HG03139 (cell line): ENCODE data around the gene RFC4.
"Not testable (repeated sequence)": the region's sequence is repeated elsewhere in the genome, so short reads cannot be mapped to it uniquely, and the experiment has no call there.

Experiments used
- ATAC-seq: cut with Tn5 transposase; IDR thresholded peaks from one replicate; pipeline ENCODE4 v1.9.1; 2021; ENCODE audit not compliant: unreplicated experiment

RFC4 gene, protein sequence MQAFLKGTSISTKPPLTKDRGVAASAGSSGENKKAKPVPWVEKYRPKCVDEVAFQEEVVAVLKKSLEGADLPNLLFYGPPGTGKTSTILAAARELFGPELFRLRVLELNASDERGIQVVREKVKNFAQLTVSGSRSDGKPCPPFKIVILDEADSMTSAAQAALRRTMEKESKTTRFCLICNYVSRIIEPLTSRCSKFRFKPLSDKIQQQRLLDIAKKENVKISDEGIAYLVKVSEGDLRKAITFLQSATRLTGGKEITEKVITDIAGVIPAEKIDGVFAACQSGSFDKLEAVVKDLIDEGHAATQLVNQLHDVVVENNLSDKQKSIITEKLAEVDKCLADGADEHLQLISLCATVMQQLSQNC

DNA sequence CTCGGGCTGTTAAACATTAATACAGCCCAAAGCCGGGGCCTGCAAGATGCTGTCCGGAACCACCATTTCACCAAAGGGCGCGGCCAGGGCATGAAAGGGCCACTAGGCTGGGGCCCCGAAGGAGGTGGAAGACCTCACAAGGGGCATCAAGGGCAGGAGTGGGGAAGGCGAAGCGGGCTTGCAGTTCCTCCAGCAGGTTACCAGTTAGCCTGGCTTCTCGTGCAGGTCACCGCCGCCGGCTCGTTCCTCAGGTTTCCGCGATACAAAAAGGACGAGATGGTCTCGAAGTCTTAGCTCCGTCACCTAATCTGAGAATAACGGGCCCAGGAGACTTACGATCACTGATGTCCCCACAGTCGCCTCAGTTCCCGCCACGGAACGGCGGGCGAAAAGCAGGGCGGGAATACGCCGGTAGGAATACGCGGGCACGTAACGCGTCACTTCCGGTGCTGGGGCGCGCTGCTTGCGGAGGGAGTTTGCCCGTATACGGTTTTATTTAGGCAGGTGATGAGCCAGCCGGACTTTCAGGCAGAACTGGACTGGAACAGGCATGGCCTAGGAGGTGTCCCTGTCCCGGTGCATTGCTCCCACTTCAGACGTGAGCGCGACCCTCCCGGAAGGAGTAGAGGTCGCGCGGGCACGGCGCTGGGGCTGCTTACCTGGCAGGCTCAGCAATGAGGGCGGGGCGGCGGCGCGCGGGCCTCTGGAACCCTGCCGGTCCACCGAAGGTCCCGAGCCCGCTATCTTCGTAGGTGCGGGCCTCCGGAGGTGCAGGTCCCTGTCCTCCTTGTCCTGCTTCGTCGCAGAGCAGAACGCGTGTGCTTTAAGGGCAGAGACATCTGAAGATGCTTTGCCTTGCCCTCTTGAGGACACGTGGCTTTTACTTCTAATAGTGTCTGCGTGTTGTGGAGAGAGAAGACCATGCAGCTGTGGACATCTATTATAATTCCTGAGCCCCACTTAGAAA lies at the start of gene RFC4:
RFC4 (minus strand) TSS at position 394 of the 967 bp plus-strand sequence. CDS start 1,769 bp downstream, outside the sequence.
- peak; percentile 93 for ATAC-seq

DNA sequence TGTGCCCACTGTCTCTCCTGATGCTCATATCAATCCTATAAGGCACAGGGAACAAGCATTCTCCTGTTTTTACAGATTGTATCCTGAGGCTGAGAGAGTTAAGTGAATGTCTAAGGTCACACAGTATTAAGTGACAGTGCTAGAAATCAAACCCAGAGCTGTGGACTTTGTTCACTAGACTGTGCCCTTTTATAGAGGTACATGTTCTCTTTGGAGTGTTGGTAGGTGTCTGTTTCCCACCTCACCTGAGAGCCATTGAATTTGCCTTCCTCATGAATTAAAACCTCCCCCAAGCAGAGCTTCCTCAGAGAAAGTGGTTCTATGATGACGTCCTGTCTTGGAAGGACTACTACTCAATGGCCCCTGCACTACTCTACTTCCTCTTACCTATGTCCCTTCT lies 48.7 kb upstream of the RFC4 start:
- no peak for ATAC-seq

DNA sequence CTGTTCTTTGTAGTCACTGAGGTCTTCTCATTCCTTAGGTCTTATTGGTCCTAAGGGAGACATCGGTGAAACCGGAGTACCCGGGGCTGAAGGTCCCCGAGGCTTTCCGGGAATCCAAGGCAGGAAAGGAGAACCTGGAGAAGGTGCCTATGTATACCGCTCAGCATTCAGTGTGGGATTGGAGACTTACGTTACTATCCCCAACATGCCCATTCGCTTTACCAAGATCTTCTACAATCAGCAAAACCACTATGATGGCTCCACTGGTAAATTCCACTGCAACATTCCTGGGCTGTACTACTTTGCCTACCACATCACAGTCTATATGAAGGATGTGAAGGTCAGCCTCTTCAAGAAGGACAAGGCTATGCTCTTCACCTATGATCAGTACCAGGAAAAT lies 47.9 kb upstream of the RFC4 start:
- ATAC-seq: no peak

DNA sequence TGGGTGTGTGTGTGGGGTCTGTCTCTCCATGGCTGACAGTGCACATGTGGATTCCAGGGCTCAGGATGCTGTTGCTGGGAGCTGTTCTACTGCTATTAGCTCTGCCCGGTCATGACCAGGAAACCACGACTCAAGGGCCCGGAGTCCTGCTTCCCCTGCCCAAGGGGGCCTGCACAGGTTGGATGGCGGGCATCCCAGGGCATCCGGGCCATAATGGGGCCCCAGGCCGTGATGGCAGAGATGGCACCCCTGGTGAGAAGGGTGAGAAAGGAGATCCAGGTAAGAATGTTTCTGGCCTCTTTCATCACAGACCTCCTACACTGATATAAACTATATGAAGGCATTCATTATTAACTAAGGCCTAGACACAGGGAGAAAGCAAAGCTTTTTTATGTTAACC lies 46.7 kb upstream of the RFC4 start:
- no peak for ATAC-seq

DNA sequence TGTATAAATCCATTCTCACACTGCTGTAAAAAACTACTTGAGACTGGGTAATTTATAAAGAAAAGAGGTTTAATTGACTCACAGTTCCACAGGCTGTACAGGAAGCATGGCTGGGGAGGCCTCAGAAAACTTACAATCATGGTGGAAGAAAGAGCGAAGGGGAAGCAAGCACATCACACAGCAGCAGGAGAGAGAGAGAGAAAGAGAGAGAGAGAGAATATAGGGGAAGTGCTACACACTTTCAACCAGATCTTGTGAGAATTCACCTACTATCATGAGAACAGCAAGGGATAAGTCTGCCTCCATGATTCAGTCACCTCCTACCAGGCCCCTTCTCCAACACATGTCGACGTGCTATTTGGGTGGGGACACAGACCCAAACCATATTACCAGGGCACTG lies 45.6 kb upstream of the RFC4 start:
- ATAC-seq: not testable (repeated sequence)

DNA sequence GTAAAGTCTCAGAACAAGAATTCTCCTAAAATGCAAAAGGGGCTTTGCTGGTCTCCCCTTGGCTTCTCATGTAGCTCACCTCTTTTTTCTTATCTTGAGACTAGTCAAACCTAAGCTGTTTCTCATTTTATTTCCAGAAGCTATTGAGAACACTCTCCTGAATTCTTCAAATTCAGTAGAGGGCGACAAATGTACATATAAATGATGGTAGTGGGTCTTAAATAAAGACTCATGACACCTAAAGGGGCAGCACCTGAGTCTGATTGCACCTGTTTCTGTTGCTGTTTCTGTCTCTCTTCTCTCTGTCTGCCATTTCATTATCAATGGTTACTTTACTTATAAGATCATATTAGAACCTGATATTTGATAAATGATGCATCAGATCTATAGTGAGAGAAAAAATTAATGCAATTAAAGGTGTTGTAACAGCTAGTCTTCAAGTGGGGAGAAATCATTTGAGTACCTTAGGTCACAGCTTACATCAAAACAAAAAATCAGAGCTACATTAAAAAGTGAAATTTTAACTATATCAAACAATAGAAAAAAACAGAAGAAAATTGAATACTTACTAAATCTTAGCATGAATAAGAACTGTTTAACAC lies 43.2 kb upstream of the RFC4 start:
- ATAC-seq: no peak

DNA sequence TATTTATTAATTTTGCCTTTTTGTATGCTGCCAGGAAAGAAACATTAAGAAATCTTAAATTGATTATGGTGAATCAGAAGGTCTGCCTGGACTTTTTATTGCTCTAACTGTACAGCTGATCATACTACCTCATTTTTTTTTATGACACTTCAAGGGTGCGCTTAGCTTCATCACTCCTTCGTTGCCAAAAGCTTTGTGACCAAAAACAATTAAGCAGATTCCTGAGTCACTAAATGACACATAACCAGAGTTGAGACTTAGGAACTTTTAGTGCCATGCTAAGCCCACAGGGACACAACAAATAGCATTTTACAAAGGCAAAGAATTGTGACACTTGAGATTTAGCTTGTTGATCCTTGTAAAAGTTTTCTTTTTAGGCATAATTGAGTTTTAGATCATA lies 41.2 kb upstream of the RFC4 start:
- no peak for ATAC-seq

DNA sequence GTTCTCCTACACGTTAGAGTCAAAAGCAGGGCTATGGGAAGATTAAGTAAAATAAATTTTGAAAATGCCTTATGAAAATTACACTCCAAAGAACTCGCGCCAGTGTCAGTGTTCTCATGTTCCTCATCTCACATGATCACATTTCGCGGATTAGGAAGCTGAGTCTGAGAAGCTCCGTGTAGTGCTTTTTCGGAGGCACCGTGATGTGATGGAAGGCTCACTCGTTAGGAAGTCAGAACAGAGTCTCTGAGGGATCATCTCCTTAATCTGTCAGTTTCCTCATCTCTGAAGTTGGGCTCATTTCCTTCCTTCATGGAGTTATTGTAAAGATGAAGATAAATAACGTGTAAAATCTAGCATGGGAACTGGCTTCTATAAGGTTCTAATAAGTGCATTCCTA lies 39.5 kb upstream of the RFC4 start:
- no peak for ATAC-seq

DNA sequence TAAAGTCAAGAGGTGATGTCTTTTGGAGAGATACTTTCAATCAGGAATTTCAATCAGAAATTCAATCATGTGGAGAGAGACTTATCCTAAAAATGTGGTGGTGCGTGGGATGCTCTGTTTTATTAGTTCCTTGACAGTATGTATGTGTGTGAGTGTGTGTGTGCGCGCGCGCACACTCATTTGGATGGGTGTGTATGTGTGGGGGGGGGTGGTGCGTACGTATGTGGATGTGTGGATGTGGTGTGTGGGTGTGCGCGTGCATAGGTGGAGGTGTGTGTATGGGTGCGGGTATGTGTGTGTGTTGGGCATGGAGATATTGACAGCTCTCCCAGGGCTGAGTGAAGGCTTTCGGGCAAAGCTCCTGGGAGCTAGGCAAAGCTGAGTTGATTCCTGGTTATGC lies 38.6 kb upstream of the RFC4 start:
- ATAC-seq: no peak

DNA sequence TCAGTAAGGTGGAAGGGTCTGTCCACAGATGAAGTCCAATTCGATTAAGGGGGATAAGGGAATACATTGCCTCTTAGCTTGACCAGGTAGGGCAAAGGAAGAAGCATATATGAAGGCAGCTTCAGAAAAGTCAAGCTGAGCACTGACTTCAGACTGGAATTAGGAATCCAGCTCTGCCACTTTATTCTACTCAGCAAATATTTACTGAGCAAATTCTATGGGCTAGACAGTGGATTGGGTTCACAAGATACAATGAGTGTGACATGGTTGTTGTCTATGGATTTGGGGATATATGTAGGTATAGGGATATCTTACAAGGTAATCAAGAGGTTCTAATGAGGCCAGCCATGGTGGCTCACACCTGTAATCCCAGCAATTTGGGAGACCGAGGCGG lies 36.8 kb upstream of the RFC4 start:
- ATAC-seq: no peak

DNA sequence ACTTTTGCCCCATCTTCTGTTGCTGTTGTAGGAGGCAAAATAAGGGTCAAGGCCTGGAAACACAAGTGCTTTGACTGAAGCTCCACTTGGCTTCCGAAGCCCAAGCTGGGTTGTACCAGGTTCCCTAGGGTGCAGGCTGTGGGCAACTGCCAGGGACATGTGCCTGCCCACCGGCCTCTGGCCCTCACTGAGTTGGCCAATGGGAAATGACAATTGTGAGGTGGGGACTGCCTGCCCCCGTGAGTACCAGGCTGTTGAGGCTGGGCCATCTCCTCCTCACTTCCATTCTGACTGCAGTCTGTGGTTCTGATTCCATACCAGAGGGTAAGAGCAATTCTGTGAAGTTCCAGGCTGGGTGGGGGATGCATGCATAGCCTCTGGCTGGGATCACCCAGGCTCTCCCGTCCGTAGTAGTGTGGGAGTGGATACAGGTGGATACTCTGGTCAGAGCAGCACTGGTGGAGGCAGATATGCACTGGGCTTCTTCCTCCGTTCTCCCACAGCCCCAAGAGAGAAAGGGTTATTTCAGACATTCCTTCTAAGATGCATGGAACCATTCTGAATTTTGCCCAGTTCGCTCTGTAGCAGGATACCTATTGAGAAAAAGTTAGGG lies 36.2 kb upstream of the RFC4 start, which contains the start of gene ADIPOQ:
ADIPOQ (plus strand) TSS at position 285 of the 613 bp plus-strand sequence. CDS start 10,349 bp downstream, outside the sequence.
- no peak for ATAC-seq

DNA sequence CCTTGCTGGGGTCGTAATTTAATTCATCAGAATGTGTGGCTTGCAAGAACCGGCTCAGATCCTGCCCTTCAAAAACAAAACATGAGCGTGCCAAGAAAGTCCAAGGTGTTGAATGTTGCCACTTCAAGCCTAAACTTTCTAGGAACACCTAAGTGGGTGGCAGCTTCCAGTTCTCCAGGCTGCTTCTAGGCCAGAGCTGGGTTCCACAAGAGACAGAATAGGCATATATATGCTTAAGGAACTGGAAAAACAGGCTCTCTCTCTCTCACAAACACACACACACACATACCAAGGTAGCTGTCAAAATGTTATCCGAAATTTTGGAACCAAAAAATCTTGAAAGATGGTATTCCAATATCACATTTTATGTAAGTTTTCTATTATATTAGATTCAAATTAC lies 35.3 kb upstream of the RFC4 start:
- no peak for ATAC-seq

DNA sequence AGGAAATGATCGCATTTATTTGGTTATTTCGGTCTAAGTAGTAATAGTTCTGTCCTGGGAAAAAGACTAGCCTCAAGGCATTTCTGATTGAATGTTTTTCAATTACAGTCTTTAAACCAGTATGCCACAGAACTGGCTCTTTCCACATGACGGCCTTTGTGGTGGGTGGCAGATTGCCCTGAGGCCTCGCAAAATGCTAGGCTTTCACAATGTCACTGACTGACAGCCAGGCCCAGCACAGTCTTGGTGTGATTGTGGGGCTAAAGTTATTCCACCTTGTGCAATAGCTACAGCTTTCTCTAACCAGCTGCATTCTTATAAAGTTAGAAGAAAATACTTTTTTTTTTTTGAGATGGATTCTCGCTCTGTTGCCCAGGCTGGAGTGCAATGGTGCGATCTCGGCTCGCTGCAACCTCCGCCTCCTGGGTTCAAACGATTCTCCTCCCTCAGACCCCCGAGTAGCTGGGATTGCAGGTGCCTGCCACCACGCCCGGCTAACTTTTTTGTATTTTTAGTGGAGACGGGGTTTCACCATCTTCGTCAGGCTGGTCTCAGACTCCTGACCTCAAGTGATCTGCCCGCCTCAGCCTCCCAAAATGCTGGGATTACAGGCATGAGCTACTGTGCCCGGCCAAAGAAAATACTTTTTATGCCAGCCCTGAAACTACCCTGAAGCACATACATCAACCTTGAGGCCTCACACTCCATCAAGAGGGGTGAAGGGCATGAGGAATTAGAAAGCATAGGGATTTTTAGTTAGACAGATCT lies 33.8 kb upstream of the RFC4 start:
- no peak for ATAC-seq

DNA sequence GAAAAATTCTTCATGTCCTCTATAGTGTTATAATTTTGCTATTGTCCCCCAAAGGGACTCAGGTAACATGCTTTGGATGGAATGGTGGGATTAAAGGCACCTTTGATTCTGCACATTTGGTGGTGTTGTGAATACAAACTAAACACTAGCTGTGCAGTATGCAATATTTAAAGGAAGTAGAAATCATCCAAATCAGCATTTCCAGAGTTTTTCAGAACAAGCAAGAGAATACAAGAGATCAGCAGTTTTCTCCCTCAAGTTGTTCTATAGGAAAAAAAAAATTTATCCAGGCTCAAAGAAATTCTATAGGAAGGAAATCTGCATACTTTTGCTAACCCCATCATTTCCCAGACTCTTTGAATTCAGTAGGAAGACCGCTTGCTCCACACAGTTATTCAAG lies 26.0 kb upstream of the RFC4 start:
- ATAC-seq: no peak

DNA sequence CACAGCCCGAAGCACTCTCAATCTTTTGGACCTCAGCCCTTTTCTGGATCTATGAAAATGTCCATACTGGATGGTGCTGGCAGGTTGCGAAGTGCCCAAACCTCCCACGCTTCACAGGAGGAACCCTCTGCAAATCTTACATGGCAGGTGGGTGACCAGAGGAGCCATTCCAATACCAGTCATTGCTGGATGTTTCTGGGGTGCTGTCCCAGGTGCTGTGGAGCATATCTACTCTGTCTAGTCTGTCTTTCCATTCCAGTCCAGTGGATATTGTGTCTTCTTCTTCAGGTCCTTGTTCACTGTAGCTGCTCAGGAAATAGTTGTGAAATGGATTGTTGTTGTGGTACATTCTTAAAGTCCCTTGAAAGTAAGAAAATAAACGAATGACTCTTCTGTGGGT lies 25.5 kb upstream of the RFC4 start:
- ATAC-seq: no peak

DNA sequence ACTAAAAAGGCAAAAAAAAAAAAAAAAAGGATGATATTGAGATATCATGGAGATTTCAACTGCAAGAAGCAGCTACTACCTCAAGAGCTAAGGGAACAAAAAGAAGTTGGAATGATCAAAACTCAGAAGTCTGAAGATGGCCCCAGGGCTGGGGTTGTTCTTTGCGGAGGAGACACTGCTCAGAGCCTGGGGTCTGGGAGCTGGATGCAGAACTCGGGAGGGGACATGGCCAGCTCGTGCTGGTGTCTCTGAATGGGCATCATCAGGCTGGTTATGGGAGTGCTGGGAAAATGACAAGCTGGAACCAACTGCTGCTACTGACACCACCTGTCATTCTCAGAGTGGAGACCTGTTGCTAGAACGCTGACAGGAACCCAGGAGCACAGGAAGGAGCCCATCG lies 22.1 kb upstream of the RFC4 start:
- no peak for ATAC-seq

DNA sequence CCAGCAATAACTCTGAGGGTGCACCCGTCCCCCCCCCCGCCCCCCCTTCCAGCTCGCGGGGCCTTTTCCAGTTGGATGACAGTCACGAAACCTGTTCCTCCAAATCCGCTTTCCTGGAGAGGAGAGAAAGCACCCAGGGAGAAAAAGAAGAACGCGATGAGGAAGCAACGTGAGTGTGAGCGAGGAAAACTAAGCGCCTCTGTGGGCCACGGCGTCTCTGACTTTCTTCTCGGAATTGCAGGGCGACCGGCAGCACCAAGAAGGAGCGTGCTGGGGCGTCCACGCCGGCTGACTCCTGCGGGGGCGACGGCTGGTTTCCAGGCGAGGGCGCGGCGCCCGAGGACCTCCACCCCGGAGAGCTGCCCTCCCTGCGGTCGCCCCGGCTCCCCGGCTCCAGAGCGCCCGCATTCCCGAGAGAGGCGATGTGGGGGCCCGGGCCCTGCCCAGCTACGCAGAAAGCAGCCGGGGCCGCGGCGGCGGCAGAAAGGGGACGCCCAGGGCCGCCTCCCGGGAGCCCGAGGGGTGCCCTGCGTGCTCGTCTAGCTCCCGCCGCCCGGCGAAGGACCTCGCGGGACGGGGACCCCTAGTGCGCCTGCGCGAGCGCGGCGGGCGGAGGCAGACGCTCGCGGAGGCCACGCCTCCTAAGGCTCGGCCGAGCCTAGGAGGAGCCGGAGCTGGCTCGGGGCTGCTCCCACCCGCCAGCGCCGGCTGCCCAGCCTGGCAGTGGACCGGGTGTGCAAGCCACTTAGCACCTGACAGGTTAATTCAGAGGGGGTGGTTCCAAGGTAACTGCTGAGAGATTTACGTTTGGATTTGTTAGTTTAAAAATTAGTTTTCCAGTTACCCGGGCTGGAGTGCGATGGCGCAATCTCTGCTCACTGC lies 20.9 kb upstream of the RFC4 start:
- ATAC-seq: peak; percentile 96

DNA sequence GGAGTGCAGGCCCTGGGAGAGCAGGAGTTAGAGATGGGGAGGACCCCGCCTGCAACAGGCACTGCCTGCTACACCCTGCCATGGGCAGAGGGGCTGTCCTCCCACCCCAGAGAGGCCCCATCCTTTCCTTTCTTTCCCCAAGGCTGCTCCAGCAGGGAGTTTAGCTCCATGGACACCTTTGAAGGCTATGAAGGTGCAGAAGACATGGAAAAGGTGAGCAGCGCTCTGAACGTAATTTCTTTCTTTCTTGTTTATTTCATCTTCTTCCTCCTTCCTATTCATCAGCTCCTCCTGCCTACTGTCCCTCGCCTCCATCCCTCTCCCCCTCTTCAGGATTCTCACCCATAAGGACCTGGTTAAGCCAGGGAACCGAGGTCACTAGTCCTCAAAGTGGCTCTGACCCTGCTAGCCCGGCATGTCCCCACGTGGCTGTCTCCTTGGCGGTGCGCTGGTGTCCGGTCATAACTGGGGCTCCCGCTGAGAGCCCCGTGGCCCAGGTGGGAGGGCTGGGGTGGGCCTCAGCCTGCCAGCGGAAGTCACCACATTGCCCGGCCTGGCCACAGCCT lies 20.2 kb upstream of the RFC4 start:
- ATAC-seq: no peak

DNA sequence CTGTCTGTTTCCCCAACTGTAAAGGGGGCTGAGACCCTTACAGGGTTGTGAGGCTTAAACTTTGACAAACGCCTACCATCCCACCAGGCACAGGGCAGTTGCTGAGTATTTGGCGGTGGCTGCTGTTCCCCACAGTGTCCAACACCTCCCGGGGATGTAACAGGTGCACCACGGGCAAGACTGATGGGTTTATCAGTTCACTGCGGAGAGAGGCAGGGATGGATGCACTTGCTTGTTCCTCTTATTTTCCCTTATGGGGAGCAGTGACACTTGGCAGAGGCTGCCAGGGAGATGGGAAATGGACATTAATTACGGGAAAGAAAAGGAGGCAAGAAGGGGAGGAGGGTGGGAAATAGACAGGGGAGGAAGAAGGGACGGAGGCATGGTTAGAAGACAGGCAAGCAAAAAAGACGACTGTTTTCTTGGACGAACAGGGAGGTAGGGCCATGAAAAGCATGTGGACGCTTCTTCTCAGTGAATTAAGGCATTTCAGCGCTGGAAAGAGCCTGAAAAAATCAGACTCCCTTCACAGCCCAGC lies 19.7 kb upstream of the RFC4 start:
- no peak for ATAC-seq
